Measurements from ENCODE around the gene TIMM10. TPM values are rescaled to one million over a fixed set of nuclear protein-coding genes. Genes with fewer than 3 reads are reported as not detected.

The TIMM10 gene
- polyA plus RNA-seq, 3 donors = 30.4 to 62.1 (median 58.3) TPM

- Mint-ChIP-seq H3K9me3 (peaks cover 0 to 3% (median 0%) of the 10 kb centered on the region in 7 donors), H3K27me3 (ENCODE audit: low read depth in 3 of 3) (no peaks in the 10 kb centered on the region), H3K4me1 (peaks cover 8% of the 10 kb centered on the region), H3K27ac (no peak overlapping the region), H3K4me3 (no peak overlapping the region), H3K36me3 (peaks cover 6 to 16% of the 10 kb centered on the region in 2 donors)
- WGBS (ENCODE audit: insufficient coverage) = 94% methylated on average over 3 of the region's 7 CpGs
- no peak for TF ChIP-seq CTCF (IDR thresholded peaks at IDR 0.05)
- H2AFZ ChIP-seq (ENCODE audit: insufficient read depth, low read depth, low read length, poor library complexity, severe bottlenecking) = no peak overlapping the region
- H3K4me2 ChIP-seq (replicated peaks; ENCODE audit: extremely low read depth, low read length, poor library complexity, severe bottlenecking) = no peak overlapping the region
- no peaks in the 10 kb centered on the region for H4K20me1 ChIP-seq (ENCODE audit: insufficient read depth, low read length)
- peaks cover 0 to 1% of the 10 kb centered on the region in 2 donors for H3K4me1 ChIP-seq (ENCODE audit: control insufficient read depth in 1 of 2, insufficient read depth in 2 of 2, low read length in 2 of 2)
- H3K36me3 ChIP-seq (replicated peaks in 1 of 2; ENCODE audit: control insufficient read depth in 1 of 2, insufficient read depth in 2 of 2, low read length in 2 of 2) = peaks cover 0 to 11% of the 10 kb centered on the region in 2 donors
- no peaks in the 10 kb centered on the region for H3K9me3 ChIP-seq (replicated peaks in 1 of 2; ENCODE audit: control insufficient read depth in 1 of 2, insufficient read depth in 1 of 2, low read length in 2 of 2)
- H3K9ac ChIP-seq (ENCODE audit: insufficient read depth, low read length, poor library complexity, severe bottlenecking) = no peak overlapping the region
- no peak for DNase-seq
- H3K27me3 ChIP-seq (ENCODE audit: control insufficient read depth in 2 of 2, insufficient read depth in 2 of 2, low read length in 2 of 2) = no peaks in the 10 kb centered on the region
- H3K79me2 ChIP-seq (ENCODE audit: insufficient read depth, low read length) = peaks cover 12% of the 10 kb centered on the region
- H3K4me3 ChIP-seq (replicated peaks in 1 of 3; ENCODE audit: low read depth in 2 of 3, low read length in 3 of 3) = no peak overlapping the region
- no peak overlapping the region for H3K27ac ChIP-seq (ENCODE audit: low read depth in 1 of 2, low read length in 2 of 2)
- intact Hi-C loops (cut with micrococcal nuclease) = no loop called here
Observed at GRCh38 chr11:57508341-57509170, 22.0 kb downstream of the TIMM10 start.

GRCh38 chr11:57506522-57506921 lies 24.0 kb downstream of the TIMM10 start:
- H3K4me1 ChIP-seq (ENCODE audit: control insufficient read depth in 1 of 2, insufficient read depth in 2 of 2, low read length in 2 of 2) = no peaks in the 10 kb centered on the region
- no CpG with 5 or more reads among the region's 1 CpG for WGBS (ENCODE audit: insufficient coverage)
- H3K36me3 Mint-ChIP-seq = peaks cover 12 to 25% of the 10 kb centered on the region in 2 donors
- no peak overlapping the region for H3K4me3 ChIP-seq (replicated peaks in 1 of 3; ENCODE audit: low read depth in 2 of 3, low read length in 3 of 3)
- no peak for TF ChIP-seq CTCF (IDR thresholded peaks at IDR 0.05)
- no peaks in the 10 kb centered on the region for H3K27me3 Mint-ChIP-seq (ENCODE audit: low read depth in 3 of 3)
- H4K20me1 ChIP-seq (ENCODE audit: insufficient read depth, low read length) = no peaks in the 10 kb centered on the region
- H3K36me3 ChIP-seq (replicated peaks in 1 of 2; ENCODE audit: control insufficient read depth in 1 of 2, insufficient read depth in 2 of 2, low read length in 2 of 2) = peaks cover 3 to 18% of the 10 kb centered on the region in 2 donors
- peaks cover 12% of the 10 kb centered on the region for H3K79me2 ChIP-seq (ENCODE audit: insufficient read depth, low read length)
- no peak overlapping the region for H3K27ac Mint-ChIP-seq
- H3K4me3 Mint-ChIP-seq = no peak overlapping the region
- H3K4me1 Mint-ChIP-seq = no peaks in the 10 kb centered on the region
- H3K27me3 ChIP-seq (ENCODE audit: control insufficient read depth in 2 of 2, insufficient read depth in 2 of 2, low read length in 2 of 2) = no peaks in the 10 kb centered on the region
- H3K9ac ChIP-seq (ENCODE audit: insufficient read depth, low read length, poor library complexity, severe bottlenecking) = no peak overlapping the region
- no peak for DNase-seq
- H3K9me3 ChIP-seq (replicated peaks in 1 of 2; ENCODE audit: control insufficient read depth in 1 of 2, insufficient read depth in 1 of 2, low read length in 2 of 2) = no peaks in the 10 kb centered on the region
- peaks cover 0 to 2% (median 0%) of the 10 kb centered on the region in 7 donors for H3K9me3 Mint-ChIP-seq
- no peak overlapping the region for H3K4me2 ChIP-seq (replicated peaks; ENCODE audit: extremely low read depth, low read length, poor library complexity, severe bottlenecking)
- intact Hi-C loops (cut with micrococcal nuclease) = no loop called here
- H2AFZ ChIP-seq (ENCODE audit: insufficient read depth, low read depth, low read length, poor library complexity, severe bottlenecking) = no peak overlapping the region
- no peak overlapping the region for H3K27ac ChIP-seq (ENCODE audit: low read depth in 1 of 2, low read length in 2 of 2)
